ENCODE measurements around the gene SPACA7.

The SPACA7 gene

GRCh38 chr13:112397108-112397507, 21.0 kb downstream of the SPACA7 start:
- no peak for TF ChIP-seq EP300 (IDR thresholded peaks at IDR 0.05; ENCODE audit: borderline replicate concordance)
- TF ChIP-seq, protein P1, sequence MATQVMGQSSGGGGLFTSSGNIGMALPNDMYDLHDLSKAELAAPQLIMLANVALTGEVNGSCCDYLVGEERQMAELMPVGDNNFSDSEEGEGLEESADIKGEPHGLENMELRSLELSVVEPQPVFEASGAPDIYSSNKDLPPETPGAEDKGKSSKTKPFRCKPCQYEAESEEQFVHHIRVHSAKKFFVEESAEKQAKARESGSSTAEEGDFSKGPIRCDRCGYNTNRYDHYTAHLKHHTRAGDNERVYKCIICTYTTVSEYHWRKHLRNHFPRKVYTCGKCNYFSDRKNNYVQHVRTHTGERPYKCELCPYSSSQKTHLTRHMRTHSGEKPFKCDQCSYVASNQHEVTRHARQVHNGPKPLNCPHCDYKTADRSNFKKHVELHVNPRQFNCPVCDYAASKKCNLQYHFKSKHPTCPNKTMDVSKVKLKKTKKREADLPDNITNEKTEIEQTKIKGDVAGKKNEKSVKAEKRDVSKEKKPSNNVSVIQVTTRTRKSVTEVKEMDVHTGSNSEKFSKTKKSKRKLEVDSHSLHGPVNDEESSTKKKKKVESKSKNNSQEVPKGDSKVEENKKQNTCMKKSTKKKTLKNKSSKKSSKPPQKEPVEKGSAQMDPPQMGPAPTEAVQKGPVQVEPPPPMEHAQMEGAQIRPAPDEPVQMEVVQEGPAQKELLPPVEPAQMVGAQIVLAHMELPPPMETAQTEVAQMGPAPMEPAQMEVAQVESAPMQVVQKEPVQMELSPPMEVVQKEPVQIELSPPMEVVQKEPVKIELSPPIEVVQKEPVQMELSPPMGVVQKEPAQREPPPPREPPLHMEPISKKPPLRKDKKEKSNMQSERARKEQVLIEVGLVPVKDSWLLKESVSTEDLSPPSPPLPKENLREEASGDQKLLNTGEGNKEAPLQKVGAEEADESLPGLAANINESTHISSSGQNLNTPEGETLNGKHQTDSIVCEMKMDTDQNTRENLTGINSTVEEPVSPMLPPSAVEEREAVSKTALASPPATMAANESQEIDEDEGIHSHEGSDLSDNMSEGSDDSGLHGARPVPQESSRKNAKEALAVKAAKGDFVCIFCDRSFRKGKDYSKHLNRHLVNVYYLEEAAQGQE (IDR thresholded peaks at IDR 0.05; ENCODE audit: low read depth) = no peak
- no peak for TF ChIP-seq MAX (IDR thresholded peaks at IDR 0.05)
- TF ChIP-seq EGR1 (IDR thresholded peaks at IDR 0.05) = no peak
- no peak for TF ChIP-seq RAD21 (IDR thresholded peaks at IDR 0.05; ENCODE audit: low read depth)
- TF ChIP-seq TAF1 (IDR thresholded peaks at IDR 0.05; ENCODE audit: low read depth) = no peak
- no peak for TF ChIP-seq YY1 (IDR thresholded peaks at IDR 0.05; ENCODE audit: low read depth)
- no peak for TF ChIP-seq ZBTB7A (IDR thresholded peaks at IDR 0.05; ENCODE audit: low read depth)

DNA sequence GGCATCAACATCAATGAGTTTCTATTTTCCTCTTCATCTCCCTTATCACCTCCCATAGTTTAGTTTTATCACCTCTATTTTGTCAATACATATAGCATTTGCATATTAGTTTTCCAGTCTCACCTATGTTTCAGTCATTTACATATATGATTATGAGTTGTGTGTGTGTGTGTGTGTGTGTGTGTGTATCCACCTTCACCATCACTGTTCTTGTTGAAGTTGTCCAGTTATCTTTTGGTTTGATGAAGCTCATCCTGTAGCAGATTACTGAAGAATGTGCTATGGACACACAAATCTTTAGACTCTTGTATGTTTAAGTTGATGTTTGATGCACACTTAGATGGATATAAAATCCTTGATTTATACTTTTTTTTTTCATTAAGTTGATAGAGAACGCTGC, 40.5 kb downstream of the SPACA7 start:
- TF ChIP-seq ZBTB7A (IDR thresholded peaks at IDR 0.05; ENCODE audit: low read depth) (no peak), YY1 (IDR thresholded peaks at IDR 0.05; ENCODE audit: low read depth) (no peak), FOXM1 (IDR thresholded peaks at IDR 0.05; ENCODE audit: borderline replicate concordance, low read depth) (no peak), RAD21 (IDR thresholded peaks at IDR 0.05; ENCODE audit: low read depth) (no peak), TEAD4 (IDR thresholded peaks at IDR 0.05) (no peak), EGR1 (IDR thresholded peaks at IDR 0.05) (no peak), MAX (IDR thresholded peaks at IDR 0.05) (no peak), EP300 (IDR thresholded peaks at IDR 0.05; ENCODE audit: borderline replicate concordance) (no peak), CREB1 (IDR thresholded peaks at IDR 0.05; ENCODE audit: low read depth) (no peak), CEBPB (IDR thresholded peaks at IDR 0.05) (no peak), NFIC (IDR thresholded peaks at IDR 0.05) (no peak), TCF12 (IDR thresholded peaks at IDR 0.05; ENCODE audit: low read depth) (no peak), TAF1 (IDR thresholded peaks at IDR 0.05; ENCODE audit: low read depth) (no peak)
- TF ChIP-seq, protein P1 (IDR thresholded peaks at IDR 0.05; ENCODE audit: low read depth) = no peak
- TF ChIP-seq, protein P2, sequence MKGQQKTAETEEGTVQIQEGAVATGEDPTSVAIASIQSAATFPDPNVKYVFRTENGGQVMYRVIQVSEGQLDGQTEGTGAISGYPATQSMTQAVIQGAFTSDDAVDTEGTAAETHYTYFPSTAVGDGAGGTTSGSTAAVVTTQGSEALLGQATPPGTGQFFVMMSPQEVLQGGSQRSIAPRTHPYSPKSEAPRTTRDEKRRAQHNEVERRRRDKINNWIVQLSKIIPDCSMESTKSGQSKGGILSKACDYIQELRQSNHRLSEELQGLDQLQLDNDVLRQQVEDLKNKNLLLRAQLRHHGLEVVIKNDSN (IDR thresholded peaks at IDR 0.05) = no peak

DNA sequence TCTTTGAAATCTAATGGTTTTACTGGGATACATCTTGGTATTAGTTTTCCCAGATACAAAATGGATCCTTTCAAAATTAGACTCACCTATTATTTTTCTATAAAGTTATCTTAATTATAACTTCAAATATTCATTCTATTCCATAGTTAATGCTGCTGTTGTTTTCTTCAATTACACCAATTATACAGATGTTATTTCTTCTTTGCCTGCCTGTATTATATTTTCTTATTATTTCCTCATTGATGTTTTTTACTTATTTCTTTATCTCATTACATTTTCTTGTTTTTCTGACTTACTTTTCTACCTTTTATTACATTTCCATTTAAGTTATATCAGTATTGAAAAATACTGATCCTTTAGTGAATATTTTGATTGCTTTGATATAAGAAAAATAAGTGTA, 40.9 kb downstream of the SPACA7 start:
- TF ChIP-seq ZBTB7A (IDR thresholded peaks at IDR 0.05; ENCODE audit: low read depth) (no peak), EP300 (IDR thresholded peaks at IDR 0.05; ENCODE audit: borderline replicate concordance) (no peak), MAX (IDR thresholded peaks at IDR 0.05) (no peak), CREB1 (IDR thresholded peaks at IDR 0.05; ENCODE audit: low read depth) (no peak), CEBPB (IDR thresholded peaks at IDR 0.05) (no peak), FOXM1 (IDR thresholded peaks at IDR 0.05; ENCODE audit: borderline replicate concordance, low read depth) (no peak), YY1 (IDR thresholded peaks at IDR 0.05; ENCODE audit: low read depth) (no peak), RAD21 (IDR thresholded peaks at IDR 0.05; ENCODE audit: low read depth) (no peak), TCF12 (IDR thresholded peaks at IDR 0.05; ENCODE audit: low read depth) (no peak), NFIC (IDR thresholded peaks at IDR 0.05) (no peak), TEAD4 (IDR thresholded peaks at IDR 0.05) (no peak), TAF1 (IDR thresholded peaks at IDR 0.05; ENCODE audit: low read depth) (no peak), EGR1 (IDR thresholded peaks at IDR 0.05) (no peak)
- TF ChIP-seq, protein P2 (IDR thresholded peaks at IDR 0.05) = no peak
- TF ChIP-seq, protein P1 (IDR thresholded peaks at IDR 0.05; ENCODE audit: low read depth) = no peak

- TF ChIP-seq TCF12 (IDR thresholded peaks at IDR 0.05; ENCODE audit: low read depth) (no peak), EP300 (IDR thresholded peaks at IDR 0.05; ENCODE audit: borderline replicate concordance) (no peak), MAX (IDR thresholded peaks at IDR 0.05) (no peak), EGR1 (IDR thresholded peaks at IDR 0.05) (no peak), FOXM1 (IDR thresholded peaks at IDR 0.05; ENCODE audit: borderline replicate concordance, low read depth) (no peak), TEAD4 (IDR thresholded peaks at IDR 0.05) (no peak), RAD21 (IDR thresholded peaks at IDR 0.05; ENCODE audit: low read depth) (no peak), TAF1 (IDR thresholded peaks at IDR 0.05; ENCODE audit: low read depth) (no peak), CREB1 (IDR thresholded peaks at IDR 0.05; ENCODE audit: low read depth) (no peak)
- TF ChIP-seq, protein P1 (IDR thresholded peaks at IDR 0.05; ENCODE audit: low read depth) = no peak
Observed at GRCh38 chr13:112424098-112424497, 47.9 kb downstream of the SPACA7 start.
